Endothelial cell of umbilical vein (primary cell): ENCODE data around the gene LGALS7B. TPM values are rescaled to one million over a fixed set of nuclear protein-coding genes. Genes with fewer than 3 reads are reported as not detected.

ENCODE experiments used
- Bru-seq: library from RNA; stranded (reverse); fragments of 400-500 nt; gene quantifications from one replicate; lab custom pipeline; 2021; lab: Mats Ljungman, UMichigan
- BruChase-seq, 2 experiments: library from RNA; stranded (reverse); fragments of 400-500 nt; gene quantifications; one replicate each; lab custom pipeline; 2021; lab: Mats Ljungman, UMichigan
- BruUV-seq: library from RNA; stranded (reverse); fragments of 400-500 nt; replicated peaks from 2 replicates; lab custom pipeline; 2021; lab: Mats Ljungman, UMichigan
- CTCF ChIA-PET: fragments of 300-600, 350-600 bp; sonication (Branson Sonifier 250); formaldehyde crosslinking; loops from one replicate; lab custom pipeline; 2021; ENCODE audit warnings: antibody characterized with exemption, inconsistent platforms; lab: Charles Lee
- POLR2A ChIA-PET: fragments of 300-600, 350-600 bp; sonication (Branson Sonifier 250); formaldehyde crosslinking; loops from one replicate; lab custom pipeline; 2021; ENCODE audit warnings: antibody characterized with exemption, inconsistent platforms; lab: Charles Lee
- DNase-seq: peaks from one replicate; pipeline ENCODE4 v3.0.0-alpha.2; 2011; ENCODE audit warnings: low read depth, low spot score
- FAIRE-seq: peaks from 2 replicates; lab custom pipeline; 2011; peaks lifted over from hg19 to GRCh38; lab: Jason Lieb, UNC
- H2AFZ ChIP-seq: 2 replicates; pipeline ENCODE4 v1.6.0; 2012; ENCODE audit warnings: low read depth, low read length, control low read depth, inconsistent platforms
- H3K27ac ChIP-seq: 2 replicates; pipeline ENCODE4 v1.5.1; 2011; ENCODE audit warnings: low read depth, mild to moderate bottlenecking, control low read depth, low read length, moderate library complexity; ENCODE audit not compliant: insufficient read depth
- H3K27me3 ChIP-seq, 2 experiments: 2 replicates each; pipeline versions ENCODE4 v1.6.0 to v1.6.1; 2011; ENCODE audit warnings: low read length in 2 of 2, mixed read lengths in 1 of 2; ENCODE audit not compliant: control insufficient read depth in 2 of 2, insufficient read depth in 2 of 2
- H3K36me3 ChIP-seq, 2 experiments: 2 replicates in 1 of 2; 3 replicates in 1 of 2; pipeline ENCODE4 v1.5.1; 2011; ENCODE audit warnings: low read length in 2 of 2, mild to moderate bottlenecking in 1 of 2, moderate library complexity in 1 of 2; ENCODE audit not compliant: control insufficient read depth in 2 of 2, insufficient read depth in 2 of 2; ENCODE audit errors: extremely low read depth in 1 of 2
- H3K4me1 ChIP-seq: 3 replicates; pipeline ENCODE4 v1.5.1; 2011; ENCODE audit warnings: mild to moderate bottlenecking, low read length; ENCODE audit not compliant: control insufficient read depth, insufficient read depth; ENCODE audit errors: extremely low read depth
- H3K4me2 ChIP-seq: 2 replicates; pipeline ENCODE4 v1.6.1; 2011; ENCODE audit warnings: low read length, control low read depth, mixed read lengths; ENCODE audit not compliant: insufficient read depth
- H3K4me3 ChIP-seq, 3 experiments: fragments of 200-600 bp in 1 of 3; sonication (generic), shearing (Covaris generic) in 1 of 3; replicated peaks in 1 of 3; 2 replicates each; pipeline ENCODE4 v1.5.1; 2011 to 2016; ENCODE audit warnings: control low read depth in 3 of 3, low read length in 3 of 3, mild to moderate bottlenecking in 2 of 3, inconsistent platforms in 1 of 3, low read depth in 1 of 3, moderate library complexity in 1 of 3; ENCODE audit not compliant: insufficient read depth in 1 of 3
- H3K79me2 ChIP-seq: 2 replicates; pipeline ENCODE4 v1.6.0; 2012; ENCODE audit warnings: low read length, inconsistent platforms; ENCODE audit not compliant: control insufficient read depth, insufficient read depth
- H3K9ac ChIP-seq: replicated peaks from 2 replicates; pipeline ENCODE3; 2011; ENCODE audit warnings: low read length, control low read depth; ENCODE audit not compliant: insufficient read depth; ENCODE audit errors: extremely low read depth
- H3K9me1 ChIP-seq: replicated peaks from 3 replicates; pipeline ENCODE4 v1.6.0; 2011; ENCODE audit warnings: mild to moderate bottlenecking, low read length; ENCODE audit not compliant: control insufficient read depth, insufficient read depth; ENCODE audit errors: extremely low read depth
- H3K9me3 ChIP-seq: replicated peaks from 2 replicates; pipeline ENCODE4 v1.5.1; 2012; ENCODE audit warnings: low read length, inconsistent platforms; ENCODE audit not compliant: control insufficient read depth, insufficient read depth
- H4K20me1 ChIP-seq: replicated peaks from 2 replicates; pipeline ENCODE3; 2011; ENCODE audit warnings: mild to moderate bottlenecking, low read length; ENCODE audit not compliant: control insufficient read depth, insufficient read depth; ENCODE audit errors: extremely low read depth
- FOS ChIP-seq: IDR thresholded peaks from 2 replicates; pipeline ENCODE4 v1.6.1; 2011; ENCODE audit warnings: mild to moderate bottlenecking, low read length, moderate library complexity, borderline replicate concordance; ENCODE audit not compliant: insufficient read depth
- JUN ChIP-seq: IDR thresholded peaks from 2 replicates; pipeline ENCODE4 v1.6.1; 2011; ENCODE audit warnings: borderline replicate concordance, low read depth; ENCODE audit not compliant: insufficient read length, insufficient read depth
- POLR2A ChIP-seq: IDR thresholded peaks from 2 replicates; pipeline ENCODE4 v1.6.1; 2012; ENCODE audit warnings: low read depth, mild to moderate bottlenecking, control low read depth, low read length
- POLR2AphosphoS5 ChIP-seq: IDR thresholded peaks from 2 replicates; pipeline ENCODE4 v1.6.1; 2012; ENCODE audit warnings: low read depth, mild to moderate bottlenecking, control low read depth, low read length, moderate library complexity; ENCODE audit not compliant: insufficient read depth
- dilution Hi-C: fragments of 300-500 bp; cut with MboI; formaldehyde crosslinking; loops from one replicate; pipeline ENCODE4 v1.15.0; 2019; ENCODE audit warnings: low sequenced_read_pairs; ENCODE audit not compliant: extremely low pct_ligation_motif_present
- intact Hi-C: fragments of 100-400 bp; cut with micrococcal nuclease; formaldehyde crosslinking; loops from one replicate; pipeline ENCODE4 v1.10.0; 2022
- long read RNA-seq: library from polyadenylated mRNA; stranded (forward); transcript quantifications from one replicate; pipeline ENCODE4 v2.0.0, GENCODE V29; 2021
- polyA minus RNA-seq, 3 experiments: library from RNA; depleted of rRNA, polyadenylated mRNA; stranded (reverse); fragments of >200 nt; gene quantifications; 1 replicate in 1 of 3; 2 replicates in 2 of 3; pipeline ENCODE4 v1.2.3, GENCODE V29; 2011
- polyA plus RNA-seq, 4 experiments: library from polyadenylated mRNA; depleted of rRNA in 3 of 4; stranded (reverse) in 3 of 4; unstranded in 1 of 4; fragments of >200 nt; gene quantifications; 2 replicates each; pipeline versions ENCODE4 v1.2.1 to v1.2.3, GENCODE V29; 2011 to 2012; ENCODE audit warnings: missing spikeins in 1 of 4
- total RNA-seq: library from RNA; stranded (reverse); gene quantifications from 2 replicates; pipeline ENCODE4 v1.2.3, GENCODE V29; 2021
- TF ChIP-seq, protein P1 (sequence below), 2 donors: IDR thresholded peaks; 1 replicate in 1 of 2; 2 replicates in 1 of 2; pipeline ENCODE4 v1.5.1; 2011; ENCODE audit warnings: low read length in 2 of 2, mild to moderate bottlenecking in 2 of 2, moderate library complexity in 2 of 2, control low read depth in 1 of 2, inconsistent platforms in 1 of 2, low read depth in 1 of 2; ENCODE audit not compliant: insufficient read depth in 1 of 2; ENCODE audit errors: extremely low read depth in 1 of 2
- TF ChIP-seq, protein P2 (sequence below): IDR thresholded peaks from 2 replicates; pipeline ENCODE4 v1.6.1; 2011; ENCODE audit not compliant: insufficient read depth, insufficient read length

Gene LGALS7B
- total RNA-seq (not detected in 2 replicates), polyA plus RNA-seq (not detected in 2 replicates), polyA minus RNA-seq (not detected in 2 replicates), Bru-seq, nascent RNA (not detected), BruChase-seq, experiment 1, labeled RNA remaining after a 6-hour chase (not detected), BruChase-seq, experiment 2, labeled RNA remaining after a 2-hour chase (not detected)
- not detected in 2 replicates for polyA plus RNA-seq (2011; cell fraction: cytosol; rRNA removed)
- polyA plus RNA-seq (2011; cell fraction: nucleus; rRNA removed), result 0.81 TPM in 1 of 2 replicates, not detected in the other
- not detected in 2 replicates for polyA plus RNA-seq (2012)
- polyA minus RNA-seq (2011; cell fraction: cytosol; rRNA and poly(A)+ RNA removed), result not detected
- not detected in 2 replicates for polyA minus RNA-seq (2011; cell fraction: nucleus; rRNA and poly(A)+ RNA removed)
- long read RNA-seq, result 0 reads

DNA sequence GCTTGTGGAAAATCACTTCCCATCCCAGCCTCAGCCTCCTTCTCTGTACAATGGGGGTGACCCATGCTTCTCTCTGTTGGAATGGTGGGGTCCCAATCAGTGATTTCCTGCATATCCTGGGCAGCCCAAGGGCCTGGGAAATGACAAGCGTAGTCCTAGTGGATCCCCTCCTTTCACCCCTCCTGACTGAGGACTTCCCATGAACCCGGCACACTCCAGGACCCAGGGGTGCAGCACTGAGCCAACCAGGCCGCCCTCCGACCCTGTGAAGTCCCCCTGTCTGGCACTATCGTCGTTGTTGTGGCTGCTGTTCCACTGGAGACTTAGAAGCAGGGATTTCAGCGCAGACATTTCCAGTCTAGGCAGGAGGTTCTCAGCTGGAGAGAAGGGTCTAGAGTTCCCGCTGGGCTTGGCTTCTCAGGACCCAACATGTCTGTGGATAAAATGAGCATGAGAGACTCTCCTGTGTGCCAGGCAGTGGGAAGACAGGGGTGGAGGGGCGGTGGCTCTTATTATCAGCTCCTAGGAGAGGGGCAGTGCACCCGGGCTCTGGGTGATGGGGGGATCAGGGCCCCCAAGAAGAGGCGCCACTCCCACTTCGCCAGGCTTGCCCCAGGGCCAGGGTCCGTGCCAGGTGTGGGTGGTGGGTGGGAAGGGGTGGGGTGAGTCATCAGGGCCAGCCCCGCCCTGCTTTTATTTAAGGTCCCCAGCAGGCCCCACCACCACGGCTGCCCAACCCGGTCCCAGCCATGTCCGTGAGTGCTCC is at the start of gene LGALS7B:
LGALS7B (plus strand) TSS at position 723 of the 766 bp plus-strand sequence; CDS start at position 750, 27 bp downstream.
- FAIRE-seq, result no peak
- Histone ChIP-seq H3K79me2 (no peaks in the 10 kb centered on the region), H3K4me2 (no peak within 1 kb of the TSS), H3K27ac (no peak within 1 kb of the TSS), H3K36me3 (no peaks in the 10 kb centered on the region), H3K4me1 (peaks cover 9% of the 10 kb centered on the region), H3K4me3 (no peak within 1 kb of the TSS), H4K20me1 (no peaks in the 10 kb centered on the region), H3K9me3 (no peaks in the 10 kb centered on the region), H3K27me3 (no peaks in the 10 kb centered on the region), H3K9me1 (no peaks in the 10 kb centered on the region), H2AFZ (no peak within 1 kb of the TSS), H3K9ac (no peak within 1 kb of the TSS)
- TF ChIP-seq, protein P1, sequence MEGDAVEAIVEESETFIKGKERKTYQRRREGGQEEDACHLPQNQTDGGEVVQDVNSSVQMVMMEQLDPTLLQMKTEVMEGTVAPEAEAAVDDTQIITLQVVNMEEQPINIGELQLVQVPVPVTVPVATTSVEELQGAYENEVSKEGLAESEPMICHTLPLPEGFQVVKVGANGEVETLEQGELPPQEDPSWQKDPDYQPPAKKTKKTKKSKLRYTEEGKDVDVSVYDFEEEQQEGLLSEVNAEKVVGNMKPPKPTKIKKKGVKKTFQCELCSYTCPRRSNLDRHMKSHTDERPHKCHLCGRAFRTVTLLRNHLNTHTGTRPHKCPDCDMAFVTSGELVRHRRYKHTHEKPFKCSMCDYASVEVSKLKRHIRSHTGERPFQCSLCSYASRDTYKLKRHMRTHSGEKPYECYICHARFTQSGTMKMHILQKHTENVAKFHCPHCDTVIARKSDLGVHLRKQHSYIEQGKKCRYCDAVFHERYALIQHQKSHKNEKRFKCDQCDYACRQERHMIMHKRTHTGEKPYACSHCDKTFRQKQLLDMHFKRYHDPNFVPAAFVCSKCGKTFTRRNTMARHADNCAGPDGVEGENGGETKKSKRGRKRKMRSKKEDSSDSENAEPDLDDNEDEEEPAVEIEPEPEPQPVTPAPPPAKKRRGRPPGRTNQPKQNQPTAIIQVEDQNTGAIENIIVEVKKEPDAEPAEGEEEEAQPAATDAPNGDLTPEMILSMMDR (IDR thresholded peaks at IDR 0.05; ENCODE audit: extremely low read depth in 1 of 2, insufficient read depth in 1 of 2, low read depth in 1 of 2, low read length in 2 of 2), result no peak
- TF ChIP-seq JUN (no peak), POLR2AphosphoS5 (no peak), FOS (no peak), POLR2A (no peak)
- TF ChIP-seq, protein P2, sequence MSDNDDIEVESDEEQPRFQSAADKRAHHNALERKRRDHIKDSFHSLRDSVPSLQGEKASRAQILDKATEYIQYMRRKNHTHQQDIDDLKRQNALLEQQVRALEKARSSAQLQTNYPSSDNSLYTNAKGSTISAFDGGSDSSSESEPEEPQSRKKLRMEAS, result no peak
- ChIA-PET CTCF (no interaction called here), POLR2A (no interaction called here)
- dilution Hi-C loops (no loop called here), intact Hi-C loops (no loop called here)
- no peak for DNase-seq
- BruUV-seq, result no TSS peak
